ENCODE results near the gene VWCE. TPM values are rescaled to one million over a fixed set of nuclear protein-coding genes. Genes with fewer than 3 reads are reported as not detected.

The VWCE gene
- total RNA-seq, 1 experiment from 2014 or later, result 1.1 TPM

DNA sequence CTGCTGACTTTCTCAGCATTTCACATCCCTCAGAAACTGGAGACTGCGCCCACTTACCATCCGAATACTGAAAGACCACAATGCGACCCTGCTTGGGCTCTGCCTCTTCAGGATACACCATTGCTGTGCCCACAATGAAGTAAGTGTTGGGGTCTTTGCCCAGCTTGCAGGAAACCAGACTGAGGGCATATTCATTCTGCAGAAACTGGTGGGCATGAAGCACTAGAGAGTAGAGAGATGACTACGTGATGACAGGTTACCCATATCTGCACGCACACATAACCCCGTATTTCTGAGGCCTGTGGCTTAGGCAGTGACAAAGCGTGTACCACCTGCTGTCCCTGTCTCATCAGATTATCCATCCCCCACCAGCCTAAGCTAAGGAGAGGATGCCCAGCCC lies 14.6 kb upstream of the VWCE start:
- H3K27me3 Mint-ChIP-seq (ENCODE audit: insufficient read depth, unreplicated experiment), result no peaks in the 10 kb centered on the region
- intact Hi-C loops (cut with micrococcal nuclease), result no loop called here
- BruUV-seq (replicated peaks), result no TSS peak
- H3K27ac Mint-ChIP-seq (ENCODE audit: low read depth, unreplicated experiment), result no peak overlapping the region
- TF ChIP-seq, protein P1, sequence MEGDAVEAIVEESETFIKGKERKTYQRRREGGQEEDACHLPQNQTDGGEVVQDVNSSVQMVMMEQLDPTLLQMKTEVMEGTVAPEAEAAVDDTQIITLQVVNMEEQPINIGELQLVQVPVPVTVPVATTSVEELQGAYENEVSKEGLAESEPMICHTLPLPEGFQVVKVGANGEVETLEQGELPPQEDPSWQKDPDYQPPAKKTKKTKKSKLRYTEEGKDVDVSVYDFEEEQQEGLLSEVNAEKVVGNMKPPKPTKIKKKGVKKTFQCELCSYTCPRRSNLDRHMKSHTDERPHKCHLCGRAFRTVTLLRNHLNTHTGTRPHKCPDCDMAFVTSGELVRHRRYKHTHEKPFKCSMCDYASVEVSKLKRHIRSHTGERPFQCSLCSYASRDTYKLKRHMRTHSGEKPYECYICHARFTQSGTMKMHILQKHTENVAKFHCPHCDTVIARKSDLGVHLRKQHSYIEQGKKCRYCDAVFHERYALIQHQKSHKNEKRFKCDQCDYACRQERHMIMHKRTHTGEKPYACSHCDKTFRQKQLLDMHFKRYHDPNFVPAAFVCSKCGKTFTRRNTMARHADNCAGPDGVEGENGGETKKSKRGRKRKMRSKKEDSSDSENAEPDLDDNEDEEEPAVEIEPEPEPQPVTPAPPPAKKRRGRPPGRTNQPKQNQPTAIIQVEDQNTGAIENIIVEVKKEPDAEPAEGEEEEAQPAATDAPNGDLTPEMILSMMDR (IDR thresholded peaks at IDR 0.05; ENCODE audit: unreplicated experiment), result no peak
- ChIA-PET POLR2A (interaction anchor here (0.7 to 4.9 kb wide), 2 partner anchors 8 to 12 kb away, joined by 3 to 24 read pairs; no protein-coding TSS in a partner anchor), CTCF (interaction anchor here (0.6 to 2.4 kb wide), 4 partner anchors 26 to 469 kb away, joined by 3 to 9 read pairs (median 5); no protein-coding TSS in a partner anchor)
- no peak overlapping the region for H3K4me3 Mint-ChIP-seq (ENCODE audit: unreplicated experiment)
- H3K9me3 Mint-ChIP-seq (ENCODE audit: unreplicated experiment), result no peaks in the 10 kb centered on the region
- H3K36me3 Mint-ChIP-seq (ENCODE audit: insufficient read depth, unreplicated experiment), result no peaks in the 10 kb centered on the region
- no peak for DNase-seq (ENCODE audit: unreplicated experiment)
- no peaks in the 10 kb centered on the region for H3K4me1 Mint-ChIP-seq (ENCODE audit: insufficient read depth, unreplicated experiment)

GRCh38 chr11:61309141-61309540 lies 14.0 kb upstream of the VWCE start:
- TF ChIP-seq, protein P1 (IDR thresholded peaks at IDR 0.05; ENCODE audit: unreplicated experiment), result no peak
- intact Hi-C loops (cut with micrococcal nuclease), result no loop called here
- no TSS peak for BruUV-seq (replicated peaks)
- POLR2A ChIA-PET, result interaction anchor here (0.7 to 4.9 kb wide), 3 partner anchors 8 to 22 kb away, joined by 3 to 24 read pairs (median 3); no protein-coding TSS in a partner anchor
- Mint-ChIP-seq H3K4me1 (ENCODE audit: insufficient read depth, unreplicated experiment) (no peaks in the 10 kb centered on the region), H3K27ac (ENCODE audit: low read depth, unreplicated experiment) (no peak overlapping the region), H3K36me3 (ENCODE audit: insufficient read depth, unreplicated experiment) (no peaks in the 10 kb centered on the region), H3K9me3 (ENCODE audit: unreplicated experiment) (no peaks in the 10 kb centered on the region), H3K27me3 (ENCODE audit: insufficient read depth, unreplicated experiment) (no peaks in the 10 kb centered on the region), H3K4me3 (ENCODE audit: unreplicated experiment) (no peak overlapping the region)
- CTCF ChIA-PET, result interaction anchor here (0.6 to 2.4 kb wide), 5 partner anchors 14 to 468 kb away, joined by 3 to 9 read pairs (median 4); no protein-coding TSS in a partner anchor
- DNase-seq (ENCODE audit: unreplicated experiment), result no peak

DNA sequence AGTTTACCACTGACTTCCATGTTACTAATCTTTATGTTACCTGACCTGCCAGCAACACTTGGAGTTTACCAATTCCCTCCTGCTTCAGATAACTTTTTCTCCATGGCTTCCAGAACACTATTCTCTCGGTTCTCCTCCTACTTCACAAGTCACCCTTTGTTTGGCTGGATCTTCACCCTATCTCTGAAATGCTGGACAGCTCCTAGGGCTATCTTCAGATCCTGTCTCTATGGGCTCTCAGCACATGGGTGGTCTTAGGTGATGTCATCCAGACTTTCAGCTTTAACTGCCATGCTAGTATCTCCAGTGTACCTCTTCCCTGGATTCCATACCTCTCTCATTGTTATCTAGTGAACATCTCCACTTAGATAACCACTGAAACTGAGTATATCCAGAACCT lies 12.2 kb upstream of the VWCE start:
- BruUV-seq (replicated peaks), result no TSS peak
- no peak for DNase-seq (ENCODE audit: unreplicated experiment)
- Mint-ChIP-seq H3K36me3 (ENCODE audit: insufficient read depth, unreplicated experiment) (no peaks in the 10 kb centered on the region), H3K4me3 (ENCODE audit: unreplicated experiment) (no peak overlapping the region), H3K4me1 (ENCODE audit: insufficient read depth, unreplicated experiment) (no peaks in the 10 kb centered on the region), H3K27ac (ENCODE audit: low read depth, unreplicated experiment) (no peak overlapping the region), H3K9me3 (ENCODE audit: unreplicated experiment) (no peaks in the 10 kb centered on the region), H3K27me3 (ENCODE audit: insufficient read depth, unreplicated experiment) (no peaks in the 10 kb centered on the region)
- intact Hi-C loops (cut with micrococcal nuclease), result no loop called here
- ChIA-PET CTCF (interaction anchor here (0.7 to 2.4 kb wide), 3 partner anchors 8 to 127 kb away, joined by 3 to 9 read pairs (median 3); no protein-coding TSS in a partner anchor), POLR2A (interaction anchor here (0.9 to 4.9 kb wide), 2 partner anchors 10 to 24 kb away, joined by 3 to 24 read pairs; no protein-coding TSS in a partner anchor)
- TF ChIP-seq, protein P1 (IDR thresholded peaks at IDR 0.05; ENCODE audit: unreplicated experiment), result no peak

DNA sequence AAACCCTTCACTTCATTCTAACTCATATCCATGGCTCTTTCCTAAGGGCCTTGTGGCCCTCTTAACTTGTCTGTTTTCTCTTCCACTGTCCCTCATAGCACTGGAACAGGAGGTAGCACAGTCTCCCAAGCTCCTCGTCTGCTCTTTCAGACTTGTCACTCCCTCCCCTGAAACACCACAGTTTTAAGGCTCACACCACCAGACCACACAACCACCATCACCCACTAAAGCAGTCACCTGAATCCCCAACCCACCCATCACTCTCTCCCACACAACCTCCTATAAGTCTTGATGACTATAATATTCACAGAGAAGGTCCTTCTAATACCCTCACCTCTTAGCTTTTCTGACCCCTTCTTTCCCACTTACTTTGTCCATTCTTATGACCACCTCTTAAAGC lies 11.1 kb upstream of the VWCE start:
- Mint-ChIP-seq H3K4me3 (ENCODE audit: unreplicated experiment) (no peak overlapping the region), H3K36me3 (ENCODE audit: insufficient read depth, unreplicated experiment) (no peaks in the 10 kb centered on the region), H3K9me3 (ENCODE audit: unreplicated experiment) (no peaks in the 10 kb centered on the region), H3K27ac (ENCODE audit: low read depth, unreplicated experiment) (no peak overlapping the region), H3K27me3 (ENCODE audit: insufficient read depth, unreplicated experiment) (no peaks in the 10 kb centered on the region), H3K4me1 (ENCODE audit: insufficient read depth, unreplicated experiment) (no peaks in the 10 kb centered on the region)
- TF ChIP-seq, protein P1 (IDR thresholded peaks at IDR 0.05; ENCODE audit: unreplicated experiment), result no peak
- ChIA-PET CTCF (no interaction called here), POLR2A (interaction anchor here (4.9 kb wide), 1 partner anchor 8 kb away, joined by 24 read pairs; no protein-coding TSS in a partner anchor)
- DNase-seq (ENCODE audit: unreplicated experiment), result no peak
- intact Hi-C loops (cut with micrococcal nuclease), result no loop called here
- no TSS peak for BruUV-seq (replicated peaks)

All from MCF 10A (cell line).